Myocyte (in vitro differentiated cells): ENCODE data around the gene MDH2. TPM values are rescaled to one million over a fixed set of nuclear protein-coding genes. Genes with fewer than 3 reads are reported as not detected.
"Not testable (repeated sequence)": the region's sequence is repeated elsewhere in the genome, so short reads cannot be mapped to it uniquely, and the experiment has no call there.

Experiments used
- DNase-seq: peaks from one replicate; pipeline ENCODE4 v3.0.0-alpha.2; 2012; ENCODE audit warnings: low read depth
- total RNA-seq: library from RNA; depleted of rRNA; stranded (reverse); fragments of >200 nt; gene quantifications from 2 replicates; pipeline ENCODE4 v1.2.3, GENCODE V29; 2014

Gene MDH2
- total RNA-seq, 1 donor from 2014 or later, result 130 TPM

GRCh38 chr7:76108540-76109233 is 60.8 kb downstream of the MDH2 start:
- DNase-seq, result no peak

- DNase-seq, result not testable (repeated sequence)
Observed at GRCh38 chr7:76113042-76113630, 65.2 kb downstream of the MDH2 start.

- not testable (repeated sequence) for DNase-seq
Observed at GRCh38 chr7:76114742-76115141, 66.8 kb downstream of the MDH2 start.

Other genes starting within 250 kb of the MDH2 start
- gene CCL24, start 234.3 kb upstream of the MDH2 start, total RNA-seq, result 0.72 TPM in 1 of 2 replicates, not detected in the other
- 83.4 and 107 TPM in 2 replicates for gene RHBDD2, start 169.1 kb upstream of the MDH2 start, total RNA-seq
- 205 and 262 TPM in 2 replicates for gene POR, start 133.0 kb upstream of the MDH2 start, total RNA-seq
- gene TMEM120A, start 53.5 kb upstream of the MDH2 start, total RNA-seq, result 110 and 115 TPM in 2 replicates
- gene STYXL1, start 106 bp upstream of the MDH2 start, total RNA-seq, result 49.8 and 51.7 TPM in 2 replicates
- gene SRRM3, start 153.8 kb downstream of the MDH2 start, total RNA-seq, result 2.8 TPM in 2 replicates